Endothelial cell (in vitro differentiated cells): ENCODE data around the gene MET. TPM values are rescaled to one million over a fixed set of nuclear protein-coding genes. Genes with fewer than 3 reads are reported as not detected.
"Not testable (repeated sequence)": the region's sequence is repeated elsewhere in the genome, so short reads cannot be mapped to it uniquely, and the experiment has no call there.

Source experiments
- DNase-seq: peaks from one replicate; pipeline ENCODE4 v3.0.0; 2021; ENCODE audit warnings: low spot score
- H3K27ac Mint-ChIP-seq: one replicate; pipeline ENCODE4 v1.8.0; 2021; ENCODE audit warnings: mixed read lengths, inconsistent platforms; ENCODE audit not compliant: unreplicated experiment
- H3K27me3 Mint-ChIP-seq: one replicate; pipeline ENCODE4 v1.8.0; 2021; ENCODE audit warnings: mild to moderate bottlenecking, moderate library complexity, mixed read lengths, inconsistent platforms; ENCODE audit not compliant: unreplicated experiment
- H3K36me3 Mint-ChIP-seq: one replicate; pipeline ENCODE4 v1.8.0; 2021; ENCODE audit warnings: mild to moderate bottlenecking, low read depth, mixed read lengths, inconsistent platforms; ENCODE audit not compliant: unreplicated experiment
- H3K4me1 Mint-ChIP-seq: one replicate; pipeline ENCODE4 v1.8.0; 2021; ENCODE audit warnings: mild to moderate bottlenecking, mixed read lengths, inconsistent platforms; ENCODE audit not compliant: unreplicated experiment
- H3K4me3 Mint-ChIP-seq: one replicate; pipeline ENCODE4 v1.8.0; 2021; ENCODE audit warnings: mild to moderate bottlenecking, mixed read lengths, inconsistent platforms; ENCODE audit not compliant: unreplicated experiment
- H3K9me3 Mint-ChIP-seq: one replicate; pipeline ENCODE4 v1.8.0; 2021; ENCODE audit warnings: mixed read lengths, inconsistent platforms; ENCODE audit not compliant: unreplicated experiment
- CTCF ChIP-seq: fragments of 200-600 bp; sonication (generic); IDR thresholded peaks from one replicate; pipeline ENCODE4 v1.5.0; 2021; ENCODE audit warnings: antibody characterized with exemption; ENCODE audit not compliant: unreplicated experiment
- total RNA-seq: library from RNA; stranded (reverse); fragmentation: NEBNext Ultra II Directional; extraction: Animal tissue kit (Norgen Biotek cat#: 25700); gene quantifications from one replicate; pipeline ENCODE4 v1.2.1, GENCODE V29; 2021; ENCODE audit not compliant: unreplicated experiment

MET gene
- total RNA-seq, 1 donor from 2014 or later, result 35.1 TPM

- H3K4me1 Mint-ChIP-seq, result no peaks in the 10 kb centered on the region
- peaks cover 3% of the 10 kb centered on the region for H3K36me3 Mint-ChIP-seq
- H3K9me3 Mint-ChIP-seq, result no peaks in the 10 kb centered on the region
- TF ChIP-seq CTCF, result no peak
- no peak for DNase-seq
- no peak overlapping the region for H3K27ac Mint-ChIP-seq
- H3K27me3 Mint-ChIP-seq, result no peaks in the 10 kb centered on the region
- no peak overlapping the region for H3K4me3 Mint-ChIP-seq
Measured at GRCh38 chr7:116641551-116642153, 30.3 kb upstream of the MET start.

- H3K9me3 Mint-ChIP-seq, H3K36me3 Mint-ChIP-seq, H3K4me3 Mint-ChIP-seq, H3K27me3 Mint-ChIP-seq, H3K27ac Mint-ChIP-seq, H3K4me1 Mint-ChIP-seq, DNase-seq: not testable (repeated sequence)
Measured at GRCh38 chr7:116643148-116643547, 28.8 kb upstream of the MET start.

GRCh38 chr7:116644628-116645027 lies 27.4 kb upstream of the MET start:
- TF ChIP-seq CTCF, result no peak
- no peaks in the 10 kb centered on the region for H3K27me3 Mint-ChIP-seq

GRCh38 chr7:116647290-116647689 lies 24.7 kb upstream of the MET start:
- DNase-seq, result no peak
- no peak overlapping the region for H3K27ac Mint-ChIP-seq

More at GRCh38 chr7:116644628-116645027, 27.4 kb upstream of the MET start:
- no peak for DNase-seq
- Mint-ChIP-seq H3K36me3 (no peaks in the 10 kb centered on the region), H3K9me3 (no peaks in the 10 kb centered on the region), H3K4me1 (no peaks in the 10 kb centered on the region), H3K27ac (no peak overlapping the region), H3K4me3 (no peak overlapping the region)

DNA sequence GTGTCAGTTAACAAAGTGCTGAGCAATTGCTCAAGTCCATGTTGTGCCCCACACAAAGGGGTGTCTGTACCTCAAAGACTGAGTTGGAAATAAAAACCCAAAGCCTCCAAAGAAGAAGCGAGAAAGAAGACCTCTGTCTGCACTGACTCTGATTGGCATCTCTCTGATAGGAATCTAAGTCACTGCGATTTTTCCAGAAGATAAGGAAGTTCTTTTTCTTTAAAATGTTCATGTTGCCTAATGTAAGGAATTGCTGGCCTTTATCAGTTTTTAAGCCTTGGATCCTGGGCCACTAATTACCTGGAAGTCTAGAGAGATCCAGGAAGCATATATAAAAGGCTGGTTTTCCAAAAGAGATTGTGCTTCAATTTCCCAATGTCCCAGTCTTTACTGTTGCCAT lies 24.1 kb upstream of the MET start:
- no peak overlapping the region for H3K4me3 Mint-ChIP-seq
- peaks cover 1% of the 10 kb centered on the region for H3K27me3 Mint-ChIP-seq
- no peaks in the 10 kb centered on the region for H3K9me3 Mint-ChIP-seq
- no peaks in the 10 kb centered on the region for H3K36me3 Mint-ChIP-seq
- TF ChIP-seq CTCF, result no peak
- H3K27ac Mint-ChIP-seq, result no peak overlapping the region
- H3K4me1 Mint-ChIP-seq, result peaks cover 4% of the 10 kb centered on the region
- DNase-seq, result no peak

More at GRCh38 chr7:116647290-116647689, 24.7 kb upstream of the MET start:
- H3K4me3 Mint-ChIP-seq, result no peak overlapping the region
- no peak for TF ChIP-seq CTCF
- H3K9me3 Mint-ChIP-seq, result no peaks in the 10 kb centered on the region
- H3K4me1 Mint-ChIP-seq, result peaks cover 2% of the 10 kb centered on the region
- peaks cover under 1% of the 10 kb centered on the region for H3K27me3 Mint-ChIP-seq
- no peaks in the 10 kb centered on the region for H3K36me3 Mint-ChIP-seq
